CD14-positive monocyte (primary cell): ENCODE data around the gene RFX3. TPM values are rescaled to one million over a fixed set of nuclear protein-coding genes. Genes with fewer than 3 reads are reported as not detected.

ENCODE experiments used
- DNase-seq, 3 donors: peaks; one replicate each; pipeline ENCODE4 v3.0.0-alpha.2; 2011 to 2022
- H2AFZ ChIP-seq: 2 replicates; pipeline ENCODE4 v1.6.0; 2012; ENCODE audit warnings: mild to moderate bottlenecking, low read depth, low read length, inconsistent platforms; ENCODE audit not compliant: insufficient read depth, poor library complexity, severe bottlenecking
- H3K27ac ChIP-seq, 2 donors: 1 replicate in 1 of 2; 2 replicates in 1 of 2; pipeline ENCODE4 v1.5.1; 2012 to 2013; ENCODE audit warnings: low read length in 2 of 2, control low read depth in 1 of 2, inconsistent platforms in 1 of 2, low read depth in 1 of 2, mild to moderate bottlenecking in 1 of 2
- H3K27me3 ChIP-seq, 2 donors: one replicate each; pipeline versions ENCODE4 v1.6.0 to v1.6.1; 2011 to 2013; ENCODE audit warnings: low read length in 2 of 2; ENCODE audit not compliant: control insufficient read depth in 2 of 2, insufficient read depth in 2 of 2
- H3K36me3 ChIP-seq, 2 donors: replicated peaks in 1 of 2; 1 replicate in 1 of 2; 2 replicates in 1 of 2; pipeline versions ENCODE4 v1.5.1 to v1.6.1; 2012 to 2013; ENCODE audit warnings: low read length in 2 of 2, control low read depth in 1 of 2, inconsistent platforms in 1 of 2, mild to moderate bottlenecking in 1 of 2; ENCODE audit not compliant: insufficient read depth in 2 of 2, control insufficient read depth in 1 of 2
- H3K4me1 ChIP-seq, 2 donors: 1 replicate in 1 of 2; 2 replicates in 1 of 2; pipeline versions ENCODE4 v1.5.1 to v1.6.1; 2012 to 2013; ENCODE audit warnings: low read length in 2 of 2, control low read depth in 1 of 2, inconsistent platforms in 1 of 2, mild to moderate bottlenecking in 1 of 2, moderate library complexity in 1 of 2; ENCODE audit not compliant: insufficient read depth in 2 of 2, control insufficient read depth in 1 of 2
- H3K4me2 ChIP-seq: replicated peaks from 2 replicates; pipeline ENCODE3; 2012; ENCODE audit warnings: low read length, moderate library complexity, mild to moderate bottlenecking; ENCODE audit not compliant: poor library complexity, severe bottlenecking; ENCODE audit errors: extremely low read depth
- H3K4me3 ChIP-seq, 3 experiments: fragments of 200-600 bp in 1 of 3; sonication (generic) in 1 of 3; replicated peaks in 1 of 3; 1 replicate in 2 of 3; 2 replicates in 1 of 3; pipeline ENCODE4 v1.5.1; 2011 to 2013; ENCODE audit warnings: low read length in 3 of 3, mild to moderate bottlenecking in 3 of 3, control low read depth in 2 of 3, low read depth in 2 of 3, inconsistent platforms in 1 of 3, moderate library complexity in 1 of 3
- H3K79me2 ChIP-seq: 2 replicates; pipeline ENCODE4 v1.6.0; 2012; ENCODE audit warnings: mild to moderate bottlenecking, control low read depth, inconsistent platforms, low read length, moderate library complexity; ENCODE audit not compliant: insufficient read depth
- H3K9ac ChIP-seq: 2 replicates; pipeline ENCODE4 v1.6.0; 2017; ENCODE audit warnings: low read length, mild to moderate bottlenecking; ENCODE audit not compliant: insufficient read depth, poor library complexity, severe bottlenecking
- H3K9me3 ChIP-seq, 2 donors: replicated peaks in 1 of 2; 1 replicate in 1 of 2; 2 replicates in 1 of 2; pipeline versions ENCODE4 v1.5.1 to v1.6.1; 2012 to 2013; ENCODE audit warnings: low read length in 2 of 2, control low read depth in 1 of 2; ENCODE audit not compliant: control insufficient read depth in 1 of 2, insufficient read depth in 1 of 2
- H4K20me1 ChIP-seq: 2 replicates; pipeline ENCODE4 v1.6.0; 2012; ENCODE audit warnings: mild to moderate bottlenecking, low read length, control low read depth, moderate library complexity; ENCODE audit not compliant: insufficient read depth
- H3K27ac Mint-ChIP-seq, 7 donors: one replicate each; pipeline ENCODE4 v1.8.0; 2020; ENCODE audit warnings: mild to moderate bottlenecking in 7 of 7, mixed read lengths in 7 of 7, moderate library complexity in 6 of 7, inconsistent platforms in 2 of 7
- H3K27me3 Mint-ChIP-seq, 3 donors: one replicate each; pipeline ENCODE4 v1.8.0; 2021 to 2022; ENCODE audit warnings: low read depth in 3 of 3, mild to moderate bottlenecking in 3 of 3, mixed read lengths in 3 of 3, moderate library complexity in 3 of 3, inconsistent platforms in 1 of 3
- H3K36me3 Mint-ChIP-seq, 2 donors: one replicate each; pipeline ENCODE4 v1.8.0; 2020; ENCODE audit warnings: mixed read lengths in 2 of 2, inconsistent platforms in 1 of 2, mild to moderate bottlenecking in 1 of 2
- H3K4me1 Mint-ChIP-seq: one replicate; pipeline ENCODE4 v1.8.0; 2020; ENCODE audit warnings: mild to moderate bottlenecking, mixed read lengths
- H3K4me3 Mint-ChIP-seq, 2 donors: one replicate each; pipeline ENCODE4 v1.8.0; 2020; ENCODE audit warnings: mild to moderate bottlenecking in 2 of 2, mixed read lengths in 2 of 2, moderate library complexity in 1 of 2
- H3K9me3 Mint-ChIP-seq, 7 donors: one replicate each; pipeline ENCODE4 v1.8.0; 2020 to 2022; ENCODE audit warnings: mixed read lengths in 7 of 7, mild to moderate bottlenecking in 6 of 7, moderate library complexity in 6 of 7, inconsistent platforms in 2 of 7
- WGBS: methylation state at CpG from one replicate; pipeline ENCODE4 v1.1.5; 2013; ENCODE audit warnings: missing lambda C conversion rate; ENCODE audit not compliant: insufficient coverage; 5-methylcytosine and 5-hydroxymethylcytosine counted together
- intact Hi-C, 2 donors: fragments of 100-400 bp; cut with micrococcal nuclease; formaldehyde crosslinking; loops; one replicate each; pipeline versions ENCODE4 v1.15.0 to v1.15.1; 2023
- polyA plus RNA-seq, 3 donors: library from polyadenylated mRNA; depleted of rRNA in 1 of 3; unstranded in 2 of 3; stranded (reverse) in 1 of 3; fragments of 300-500 nt in 2 of 3; fragments of >200 nt in 1 of 3; fragmentation: Illumina TruSeq in 2 of 3; gene quantifications; 1 replicate in 2 of 3; 2 replicates in 1 of 3; pipeline ENCODE4 v1.2.3, GENCODE V29; 2012 to 2021
- TF ChIP-seq, protein P1 (sequence below): fragments of 200-600 bp; IDR thresholded peaks from one replicate; pipeline ENCODE4 v1.8.0; 2022; ENCODE audit warnings: antibody characterized with exemption, mild to moderate bottlenecking

The RFX3 gene
- polyA plus RNA-seq, 3 donors: 1.7 to 5.2 (median 3.2) TPM

DNA sequence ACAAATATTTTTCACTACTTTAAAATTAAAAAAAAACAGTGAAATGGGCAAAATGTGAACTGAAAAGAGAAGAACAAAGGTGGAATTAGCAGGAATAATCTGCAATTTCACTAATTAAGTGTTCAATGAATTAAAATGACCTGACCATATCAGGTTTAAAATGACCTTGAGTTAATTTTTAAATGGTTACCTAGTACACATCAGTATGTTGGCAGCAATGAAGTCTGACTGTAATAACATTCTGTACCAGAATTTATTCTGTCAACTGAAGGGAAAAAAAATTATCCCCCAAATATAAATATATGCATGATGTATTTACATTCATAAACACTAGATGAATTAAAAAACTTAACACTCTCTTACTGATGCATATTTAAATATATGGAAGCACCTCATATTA lies 165.6 kb downstream of the RFX3 start:
- peaks cover 3 to 14% (median 7%) of the 10 kb centered on the region in 7 donors for H3K9me3 Mint-ChIP-seq
- Histone ChIP-seq H3K4me1 (peaks cover 16 to 32% of the 10 kb centered on the region in 2 donors), H3K27ac (peak overlapping the region in 1 of 2 donors; percentile 72), H3K27me3 (no peaks in the 10 kb centered on the region), H4K20me1 (no peaks in the 10 kb centered on the region), H3K4me3 (no peak overlapping the region), H3K4me2 (no peak overlapping the region), H3K9me3 (peaks cover 0 to 7% of the 10 kb centered on the region in 2 donors), H3K9ac (no peak overlapping the region), H3K36me3 (no peaks in the 10 kb centered on the region), H3K79me2 (no peaks in the 10 kb centered on the region), H2AFZ (no peak overlapping the region)
- intact Hi-C loops: no loop called here
- no peak for DNase-seq
- peaks cover 0 to 1% (median 0%) of the 10 kb centered on the region in 3 donors for H3K27me3 Mint-ChIP-seq
- no peak overlapping the region for H3K4me3 Mint-ChIP-seq
- no peak overlapping the region for H3K27ac Mint-ChIP-seq
- peaks cover 3 to 4% of the 10 kb centered on the region in 2 donors for H3K36me3 Mint-ChIP-seq
- TF ChIP-seq, protein P1, sequence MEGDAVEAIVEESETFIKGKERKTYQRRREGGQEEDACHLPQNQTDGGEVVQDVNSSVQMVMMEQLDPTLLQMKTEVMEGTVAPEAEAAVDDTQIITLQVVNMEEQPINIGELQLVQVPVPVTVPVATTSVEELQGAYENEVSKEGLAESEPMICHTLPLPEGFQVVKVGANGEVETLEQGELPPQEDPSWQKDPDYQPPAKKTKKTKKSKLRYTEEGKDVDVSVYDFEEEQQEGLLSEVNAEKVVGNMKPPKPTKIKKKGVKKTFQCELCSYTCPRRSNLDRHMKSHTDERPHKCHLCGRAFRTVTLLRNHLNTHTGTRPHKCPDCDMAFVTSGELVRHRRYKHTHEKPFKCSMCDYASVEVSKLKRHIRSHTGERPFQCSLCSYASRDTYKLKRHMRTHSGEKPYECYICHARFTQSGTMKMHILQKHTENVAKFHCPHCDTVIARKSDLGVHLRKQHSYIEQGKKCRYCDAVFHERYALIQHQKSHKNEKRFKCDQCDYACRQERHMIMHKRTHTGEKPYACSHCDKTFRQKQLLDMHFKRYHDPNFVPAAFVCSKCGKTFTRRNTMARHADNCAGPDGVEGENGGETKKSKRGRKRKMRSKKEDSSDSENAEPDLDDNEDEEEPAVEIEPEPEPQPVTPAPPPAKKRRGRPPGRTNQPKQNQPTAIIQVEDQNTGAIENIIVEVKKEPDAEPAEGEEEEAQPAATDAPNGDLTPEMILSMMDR: no peak
- H3K4me1 Mint-ChIP-seq: peaks cover 24% of the 10 kb centered on the region

GRCh38 chr9:3359778-3360177 lies 166.0 kb downstream of the RFX3 start:
- H3K9me3 ChIP-seq: peaks cover 0 to 7% of the 10 kb centered on the region in 2 donors
- no peaks in the 10 kb centered on the region for H4K20me1 ChIP-seq
- H3K27me3 Mint-ChIP-seq: peaks cover 0 to 1% (median 0%) of the 10 kb centered on the region in 3 donors
- H3K79me2 ChIP-seq: no peaks in the 10 kb centered on the region
- no CpG with 5 or more reads among the region's 1 CpG for WGBS
- no peak overlapping the region for H3K4me3 ChIP-seq
- peaks cover 16 to 32% of the 10 kb centered on the region in 2 donors for H3K4me1 ChIP-seq
- peaks cover 24% of the 10 kb centered on the region for H3K4me1 Mint-ChIP-seq
- peaks cover 3 to 14% (median 8%) of the 10 kb centered on the region in 7 donors for H3K9me3 Mint-ChIP-seq
- no peak overlapping the region for H3K27ac ChIP-seq
- intact Hi-C loops: no loop called here
- no peaks in the 10 kb centered on the region for H3K27me3 ChIP-seq
- H3K36me3 ChIP-seq: no peaks in the 10 kb centered on the region
- no peak overlapping the region for H2AFZ ChIP-seq
- H3K36me3 Mint-ChIP-seq: peaks cover 3 to 4% of the 10 kb centered on the region in 2 donors
- no peak overlapping the region for H3K4me2 ChIP-seq
- TF ChIP-seq, protein P1: no peak
- H3K27ac Mint-ChIP-seq: no peak overlapping the region
- no peak for DNase-seq
- H3K9ac ChIP-seq: no peak overlapping the region
- no peak overlapping the region for H3K4me3 Mint-ChIP-seq
